GM19468 (cell line): ENCODE data around the gene FNDC8.
"Not testable (repeated sequence)": the region's sequence is repeated elsewhere in the genome, so short reads cannot be mapped to it uniquely, and the experiment has no call there.

ENCODE experiments used
- ATAC-seq: cut with Tn5 transposase; IDR thresholded peaks from one replicate; pipeline ENCODE4 v1.9.1; 2021; ENCODE audit warnings: mild to moderate bottlenecking, moderate library complexity, moderate number of reproducible peaks; ENCODE audit not compliant: unreplicated experiment; ENCODE audit errors: extremely low read depth

Gene FNDC8

DNA sequence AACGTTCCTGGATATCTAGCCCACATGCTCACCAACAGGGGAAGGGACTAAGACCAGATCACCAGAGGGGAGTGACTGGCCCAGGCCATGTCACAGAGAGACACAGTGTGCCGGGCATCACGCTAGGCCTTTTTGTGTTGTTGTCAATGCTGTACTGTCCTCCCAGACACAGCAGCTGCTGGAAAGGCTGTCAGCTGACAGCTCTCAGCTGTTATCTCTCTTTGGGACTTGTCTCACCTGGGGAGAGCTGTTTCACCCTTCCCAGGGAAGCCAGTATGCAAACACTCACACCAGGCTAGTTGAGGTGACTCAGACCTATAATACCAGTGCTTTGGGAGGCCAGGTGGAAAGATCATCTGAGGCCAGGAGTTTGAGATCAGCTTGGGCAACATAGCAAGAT, 45.6 kb downstream of the FNDC8 start:
- ATAC-seq, result no peak

DNA sequence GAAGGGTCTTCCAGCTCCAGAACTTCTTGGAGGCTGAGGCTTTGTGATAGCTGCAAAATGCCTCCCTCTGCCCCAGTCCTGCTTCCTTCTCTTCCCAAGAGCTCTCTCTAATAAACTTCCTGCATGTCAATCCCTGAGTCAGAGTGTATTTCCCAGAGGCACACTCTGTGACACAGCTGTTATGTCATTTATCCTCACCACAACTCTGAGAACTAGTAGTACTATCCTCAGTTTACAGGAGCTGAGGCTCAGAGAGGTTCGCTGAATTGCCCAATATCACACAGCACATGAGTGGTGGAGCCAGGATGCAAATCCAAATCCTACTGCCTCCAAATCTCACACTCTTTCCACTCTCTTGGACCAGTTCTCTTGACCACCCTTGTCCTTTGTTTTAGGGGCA, 46.3 kb downstream of the FNDC8 start:
- ATAC-seq, result no peak

DNA sequence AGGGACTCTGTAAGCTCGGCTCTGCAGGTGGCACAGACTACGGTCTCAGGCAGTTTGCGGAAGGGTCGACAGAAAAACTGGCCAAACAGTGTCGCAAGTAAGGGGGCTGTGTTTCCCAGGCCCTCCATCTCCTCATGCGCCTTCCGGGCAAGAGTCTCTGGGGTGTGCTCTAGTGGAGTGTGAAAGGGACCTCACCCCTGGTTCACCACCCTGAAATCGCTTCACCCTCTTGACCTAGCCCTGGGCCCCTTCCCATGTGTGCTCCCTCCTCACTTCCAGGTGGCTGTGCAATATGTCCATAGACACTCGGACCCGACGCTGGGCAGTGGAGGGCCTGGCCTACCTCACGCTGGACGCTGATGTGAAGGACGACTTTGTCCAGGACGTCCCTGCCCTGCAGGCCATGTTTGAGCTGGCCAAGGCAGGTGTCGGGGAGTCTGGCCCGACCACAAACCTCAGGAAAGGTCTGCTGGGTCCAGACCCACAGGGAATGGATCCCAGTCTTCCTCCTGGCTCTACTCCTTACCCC, 48.5 kb downstream of the FNDC8 start:
- no peak for ATAC-seq

DNA sequence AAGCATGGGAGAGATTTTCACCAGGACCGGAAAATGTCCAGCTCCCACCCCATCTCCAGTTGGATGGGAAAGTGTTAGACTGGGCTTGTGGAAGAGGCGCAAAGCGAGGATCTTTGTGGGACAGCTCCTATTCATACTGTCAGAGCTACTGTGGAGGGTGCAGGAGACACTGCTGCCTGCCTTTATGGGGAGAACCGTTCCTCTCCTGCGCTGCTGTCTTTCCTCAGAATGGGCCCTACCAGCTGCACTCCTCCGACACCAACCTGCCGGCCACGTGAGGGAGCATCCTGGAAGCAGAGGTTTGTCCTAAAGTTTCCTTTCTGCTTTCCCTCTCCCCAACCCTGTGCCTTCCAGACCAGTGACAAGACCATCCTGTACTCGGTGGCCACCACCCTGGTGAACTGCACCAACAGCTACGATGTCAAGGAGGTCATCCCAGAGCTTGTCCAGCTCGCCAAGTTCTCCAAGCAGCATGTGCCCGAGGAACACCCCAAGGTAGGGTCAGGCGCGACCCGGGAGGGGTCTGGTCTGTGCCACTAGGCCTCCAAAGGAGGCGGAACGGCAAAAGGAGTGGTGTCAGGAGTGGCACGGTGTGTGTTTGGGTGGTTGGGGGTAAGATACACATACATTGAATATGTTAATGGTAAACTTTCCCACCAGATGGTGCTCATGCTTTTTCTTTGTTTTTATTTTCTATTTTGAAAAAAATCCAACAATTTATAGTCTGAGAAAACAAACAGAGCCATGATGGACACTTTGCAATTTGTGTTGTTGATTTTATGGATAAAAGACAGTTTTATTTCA, 49.8 kb downstream of the FNDC8 start:
- ATAC-seq, result no peak

DNA sequence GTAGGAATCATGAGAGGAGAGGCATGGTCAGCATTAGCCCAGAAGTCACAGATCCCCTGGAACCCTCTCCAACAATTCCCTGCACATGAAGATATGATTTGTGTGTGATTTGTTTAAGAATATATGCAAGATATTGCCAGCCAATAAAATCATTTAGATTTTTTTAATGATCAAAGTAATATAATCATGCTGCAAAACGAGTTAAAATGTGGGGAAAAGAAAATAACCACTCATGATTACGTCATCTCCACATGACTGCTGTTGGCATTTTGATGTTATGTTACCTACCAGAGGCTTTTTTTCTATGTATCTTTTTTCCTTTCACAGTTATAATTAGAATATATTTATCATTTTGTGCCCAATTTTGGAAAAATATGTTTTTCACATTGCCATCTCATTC, 50.4 kb downstream of the FNDC8 start:
- no peak for ATAC-seq

DNA sequence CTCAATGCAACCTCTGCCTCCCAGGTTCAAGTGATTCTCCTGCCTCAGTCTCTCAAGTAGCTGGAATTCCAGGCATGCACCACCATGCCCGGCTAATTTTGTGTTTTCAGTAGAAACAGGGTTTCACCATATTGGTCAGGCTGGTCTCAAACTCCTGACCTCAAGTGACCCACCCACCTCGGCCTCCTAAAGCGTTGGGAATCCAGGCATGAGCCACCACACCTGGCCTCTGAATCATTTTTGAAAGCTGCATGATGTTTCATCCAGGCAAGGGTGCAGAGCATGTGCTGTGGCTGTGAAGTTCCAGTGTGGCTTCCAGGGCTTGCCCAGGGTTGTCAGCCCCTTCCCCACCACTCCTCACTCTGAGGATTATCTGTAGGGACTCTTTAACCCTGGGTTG, 50.9 kb downstream of the FNDC8 start:
- not testable (repeated sequence) for ATAC-seq

DNA sequence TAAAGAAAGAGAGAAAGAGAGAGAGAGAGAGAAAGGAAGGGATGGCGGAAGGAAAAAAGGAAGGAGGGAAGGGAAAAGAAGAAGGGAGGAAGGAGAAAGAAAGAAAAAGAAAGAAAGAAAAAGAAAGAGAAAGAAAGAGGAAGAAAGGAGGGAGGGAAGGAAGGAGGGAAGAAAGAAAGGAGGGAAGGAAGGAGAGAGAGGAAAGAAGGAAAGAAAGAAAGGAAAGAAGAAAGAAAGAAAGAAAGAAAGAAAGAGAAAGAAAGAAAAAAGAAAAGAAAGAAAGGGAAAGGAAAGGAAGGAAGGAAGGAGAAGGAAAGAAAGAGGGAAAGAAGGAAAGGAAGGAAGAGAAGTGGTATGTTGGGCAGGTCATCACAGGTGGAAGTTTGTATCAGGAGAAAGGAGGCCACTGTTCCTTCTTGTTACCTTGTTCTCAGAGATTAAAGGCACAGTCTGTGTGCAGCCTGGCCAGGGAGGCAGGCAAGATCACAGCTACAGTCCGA, 53.5 kb downstream of the FNDC8 start:
- ATAC-seq, result no peak

DNA sequence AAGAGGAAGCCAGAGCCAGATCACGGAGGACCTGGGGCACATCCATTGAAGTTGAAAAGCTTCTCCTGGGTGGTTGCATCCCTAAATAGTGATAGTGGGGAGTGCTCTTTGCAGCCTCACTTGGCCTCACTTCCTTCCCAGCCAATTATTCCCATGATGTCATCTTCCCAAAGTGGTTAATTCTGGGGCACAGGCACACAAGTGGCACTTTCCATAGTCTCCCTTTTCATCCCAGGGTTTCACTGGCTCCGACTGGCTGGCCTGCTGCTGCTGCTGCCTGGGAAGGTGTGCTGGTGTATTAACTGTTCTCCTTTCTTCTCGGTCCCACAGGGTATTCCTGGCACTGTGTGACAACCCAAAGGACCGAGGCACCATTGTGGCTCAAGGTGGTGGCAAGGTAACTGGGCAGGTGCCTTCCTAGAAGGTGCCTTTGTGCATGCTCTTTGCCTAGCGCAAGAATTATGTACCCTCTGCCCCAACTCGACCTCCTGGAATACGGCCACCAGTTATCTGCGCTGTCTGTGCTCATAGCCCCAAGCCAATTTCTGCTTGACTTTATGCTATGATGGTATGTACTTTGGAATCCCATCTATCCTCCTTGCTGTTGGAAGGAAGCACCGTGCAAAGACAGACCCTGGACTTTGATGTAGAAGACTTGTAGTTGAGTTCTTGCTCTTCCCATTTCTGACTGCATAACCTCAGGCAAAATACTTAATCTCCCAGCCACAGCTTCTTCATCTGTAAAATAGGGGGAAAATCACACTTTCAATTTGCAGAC, 54.4 kb downstream of the FNDC8 start:
- no peak for ATAC-seq

DNA sequence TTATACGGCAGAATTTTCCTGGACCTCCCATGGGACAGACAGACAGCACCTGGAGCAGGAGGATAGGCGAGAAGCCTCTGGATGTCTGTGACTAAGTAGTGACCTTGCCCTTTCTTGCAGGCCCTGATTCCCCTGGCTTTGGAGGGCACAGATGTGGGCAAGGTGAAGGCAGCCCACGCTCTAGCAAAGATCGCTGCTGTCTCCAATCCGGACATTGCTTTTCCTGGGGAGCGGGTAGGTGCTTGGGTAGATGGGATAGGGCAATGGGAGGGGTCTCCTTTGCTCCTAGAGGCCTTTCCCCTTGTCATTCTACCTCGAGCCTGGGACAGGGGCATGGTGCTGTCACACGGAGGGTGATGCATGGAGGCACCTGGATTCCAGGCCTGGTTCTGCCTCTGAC, 55.5 kb downstream of the FNDC8 start:
- ATAC-seq, result no peak

DNA sequence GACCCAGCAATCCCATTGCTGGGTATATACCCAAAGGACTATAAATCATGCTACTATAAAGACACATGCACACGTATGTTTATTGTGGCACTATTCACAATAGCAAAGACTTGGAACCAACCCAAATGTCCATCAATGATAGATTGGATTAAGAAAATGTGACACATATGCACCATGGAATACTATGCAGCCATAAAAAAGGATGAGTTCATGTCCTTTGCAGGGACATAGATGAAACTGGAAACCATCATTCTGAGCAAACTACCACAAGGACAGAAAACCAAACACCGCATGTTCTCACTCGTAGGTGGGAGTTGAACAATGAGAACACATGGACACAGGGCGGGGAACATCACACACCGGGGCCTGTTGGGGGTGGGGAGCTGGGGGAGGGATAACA, 58.0 kb downstream of the FNDC8 start:
- not testable (repeated sequence) for ATAC-seq
